GM04503 (cell line): ENCODE results near the gene PAF1.
A peak's percentile ranks its signal among the peaks of the same experiment; 100 is the strongest.

Experiments used
- DNase-seq: peaks from one replicate; pipeline ENCODE4 v3.0.0-alpha.2; 2012; ENCODE audit warnings: low read depth

Gene PAF1

GRCh38 chr19:39390751-39391437 lies at the start of gene PAF1, which contains the start of gene MED29:
PAF1 (minus strand) TSS chr19:39391106; CDS start chr19:39390864, 242 bp downstream.
MED29 (plus strand) TSS chr19:39391378; CDS start chr19:39391423, 45 bp downstream.
- peak; percentile 98 for DNase-seq

GRCh38 chr19:39438270-39438934 lies 47.5 kb upstream of the PAF1 start:
- no peak for DNase-seq

GRCh38 chr19:39436350-39436716 lies 45.4 kb upstream of the PAF1 start:
- DNase-seq = no peak

- peak; percentile 69 for DNase-seq
These were observed 44.8 kb upstream of the PAF1 start, which contains the start of gene RPS16 for GRCh38 chr19:39435499-39436349. RPS16 (minus strand) TSS chr19:39435949; CDS start chr19:39435895, 54 bp downstream.

GRCh38 chr19:39434123-39435076 lies 43.5 kb upstream of the PAF1 start:
- no peak for DNase-seq

DNA sequence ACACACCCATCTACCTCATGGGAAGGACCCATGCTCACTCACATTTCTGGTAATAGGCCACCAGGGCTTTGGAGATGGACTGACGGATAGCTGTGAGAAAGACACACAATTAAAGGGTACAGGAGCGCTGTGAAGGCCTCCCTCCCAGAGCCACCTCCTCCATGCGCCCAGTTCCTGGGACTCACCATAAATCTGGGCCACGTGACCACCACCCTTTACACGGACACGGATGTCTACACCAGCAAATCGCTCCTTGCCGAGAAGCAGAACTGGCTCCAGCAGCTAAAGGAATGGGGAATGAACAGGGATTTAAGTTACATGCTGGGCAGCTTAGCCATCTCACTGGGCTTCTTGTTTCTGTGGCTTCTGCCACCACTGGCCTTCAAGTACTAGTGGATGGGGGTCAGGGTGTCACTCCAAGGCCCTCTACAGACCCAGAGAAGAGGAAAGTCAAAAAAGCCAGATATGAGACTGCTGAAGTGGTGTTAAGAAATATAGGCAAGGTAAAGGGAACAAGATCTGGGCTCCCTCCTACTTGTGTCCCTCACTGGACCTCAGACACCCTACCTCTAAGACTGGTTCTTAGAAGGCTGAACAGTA lies 42.7 kb upstream of the PAF1 start:
- no peak for DNase-seq

- no peak for DNase-seq
These were observed 41.7 kb upstream of the PAF1 start for GRCh38 chr19:39432677-39433025.

DNA sequence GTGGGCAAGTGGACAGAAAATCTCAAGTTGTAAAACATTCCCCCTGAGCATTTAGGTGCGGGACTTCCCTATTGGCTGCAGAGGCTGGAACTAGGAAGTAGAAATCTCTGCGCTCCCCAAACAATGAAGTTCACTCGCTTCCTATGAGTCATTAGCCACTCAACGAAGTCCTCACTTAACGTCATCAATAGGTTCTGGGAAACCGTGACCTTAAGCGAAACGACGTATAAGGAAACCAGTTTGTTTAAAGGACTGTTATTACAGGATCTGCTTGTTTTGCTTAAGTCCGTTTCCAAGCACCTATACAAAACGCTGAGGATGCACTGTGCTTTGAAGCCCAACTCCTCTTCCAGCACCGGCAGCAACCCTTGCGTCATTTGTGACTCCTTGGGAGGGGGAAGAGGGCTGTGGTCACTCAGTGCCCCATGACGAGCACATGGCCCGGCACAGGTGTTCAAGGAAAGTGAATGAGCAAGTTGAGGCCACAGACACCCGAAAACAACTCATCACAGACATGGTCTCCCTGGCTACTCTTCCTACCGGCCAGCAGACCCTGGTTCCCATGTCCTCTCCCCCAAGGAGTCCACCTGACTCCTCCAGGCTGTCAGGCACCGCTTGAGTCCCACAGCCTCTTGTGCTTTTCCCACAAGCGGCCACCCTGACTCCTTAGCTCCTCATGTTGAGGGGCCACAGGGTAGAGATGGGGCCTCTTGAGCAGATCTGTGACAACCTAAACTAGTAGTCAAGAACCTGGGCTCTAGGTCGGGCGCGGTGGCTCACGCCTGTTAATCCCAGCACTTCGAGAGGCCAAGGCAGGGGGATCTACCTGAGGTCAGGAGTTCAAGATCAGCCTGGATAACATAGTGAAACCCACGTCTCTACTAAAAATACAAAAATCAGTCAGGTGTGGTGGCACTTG lies 40.0 kb upstream of the PAF1 start:
- DNase-seq = no peak

DNA sequence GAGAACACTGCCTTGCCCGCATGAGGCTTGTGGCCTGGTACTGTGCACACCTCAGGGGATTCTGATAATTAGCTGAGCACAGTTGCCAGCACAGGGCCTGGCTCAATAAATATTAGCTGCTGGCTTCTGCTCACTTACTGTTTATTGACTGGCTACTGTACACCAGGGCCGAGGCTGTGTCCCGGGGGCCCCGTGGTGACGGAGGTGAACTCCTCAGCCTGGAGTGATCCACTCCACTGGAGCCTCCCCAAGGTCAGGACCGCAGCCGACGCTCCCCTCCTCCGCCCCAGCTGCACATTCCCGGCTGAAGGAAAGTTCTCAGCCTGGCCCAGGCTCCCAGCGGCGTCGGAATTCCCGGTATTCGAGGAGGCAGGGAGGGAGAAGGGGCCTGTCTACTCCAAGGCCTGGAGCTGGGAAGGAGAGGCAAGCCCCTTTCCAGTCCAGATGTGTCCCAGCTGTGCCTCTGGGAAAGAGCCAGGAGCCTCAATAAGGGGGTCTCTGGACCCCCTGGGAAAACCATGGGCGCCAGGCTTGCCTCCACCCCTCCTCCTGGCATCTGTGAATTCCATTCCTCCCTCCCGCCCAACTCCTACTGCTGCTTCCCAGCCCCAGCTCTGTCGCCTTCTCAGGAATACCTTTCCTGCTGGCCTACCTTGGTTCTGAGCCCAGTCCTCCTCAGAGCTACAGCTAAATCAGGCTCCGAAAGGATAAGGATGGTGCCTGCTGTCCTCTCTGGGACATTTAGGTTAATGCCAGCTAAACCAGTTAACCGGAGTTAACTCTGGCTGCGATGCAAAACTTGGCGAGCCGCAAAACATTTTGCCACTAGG lies 37.6 kb upstream of the PAF1 start:
- DNase-seq = no peak

GRCh38 chr19:39427707-39428106 lies 36.8 kb upstream of the PAF1 start:
- no peak for DNase-seq

DNA sequence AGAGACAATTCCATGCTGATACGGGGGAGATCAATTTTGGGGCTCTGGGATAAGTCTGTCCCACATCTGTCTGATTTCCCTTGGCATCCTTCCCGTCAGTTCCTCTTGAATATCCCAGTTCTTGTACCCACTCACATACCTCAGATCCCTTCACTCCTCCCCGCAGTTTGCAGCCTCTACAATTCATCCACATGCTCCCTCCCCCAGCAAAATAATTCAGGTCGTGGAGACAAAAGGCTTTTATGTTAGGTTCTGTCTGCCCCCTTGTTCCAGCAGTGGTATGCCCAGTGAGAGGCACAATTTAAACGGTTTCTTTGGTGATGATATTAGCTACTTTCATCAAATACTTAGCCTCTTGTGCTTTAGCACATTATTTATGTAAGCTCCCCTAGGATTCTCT lies 35.3 kb upstream of the PAF1 start:
- DNase-seq = no peak

DNA sequence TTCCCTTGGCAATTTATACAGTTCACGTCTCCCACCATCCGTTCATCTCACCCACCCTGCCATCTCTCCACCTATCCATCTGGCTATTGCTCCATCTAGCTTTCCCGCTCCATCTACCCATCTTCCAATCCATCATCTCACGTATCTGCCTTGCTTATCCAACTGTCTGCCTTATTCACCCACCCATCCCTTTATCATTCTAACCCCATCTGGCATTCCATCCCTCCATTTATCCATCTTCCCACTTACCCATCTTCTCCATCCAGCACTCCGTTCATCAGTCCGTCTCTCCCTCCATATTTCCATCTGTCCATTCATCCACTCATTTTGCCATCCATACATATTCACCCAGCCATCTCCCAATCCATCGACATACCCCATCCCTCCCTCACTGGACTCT lies 34.8 kb upstream of the PAF1 start:
- DNase-seq = no peak

DNA sequence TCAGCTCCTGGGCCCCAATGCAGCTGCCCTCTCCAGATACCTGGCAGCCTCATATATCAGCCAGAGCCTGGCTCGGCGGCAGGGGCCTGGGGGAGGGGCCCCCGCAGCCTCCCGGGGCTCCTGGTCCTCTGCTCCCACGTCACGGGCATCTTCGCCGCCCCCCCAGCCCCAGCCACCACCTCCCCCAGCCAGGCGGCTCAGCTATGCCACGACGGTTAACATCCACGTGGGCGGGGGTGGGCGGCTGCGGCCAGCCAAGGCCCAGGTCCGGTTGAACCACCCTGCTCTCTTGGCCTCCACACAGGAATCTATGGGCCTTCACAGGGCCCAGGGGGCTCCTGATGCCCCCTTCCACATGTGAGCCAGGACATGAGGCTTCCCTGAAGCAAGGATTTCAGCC lies 34.0 kb upstream of the PAF1 start:
- DNase-seq = no peak

DNA sequence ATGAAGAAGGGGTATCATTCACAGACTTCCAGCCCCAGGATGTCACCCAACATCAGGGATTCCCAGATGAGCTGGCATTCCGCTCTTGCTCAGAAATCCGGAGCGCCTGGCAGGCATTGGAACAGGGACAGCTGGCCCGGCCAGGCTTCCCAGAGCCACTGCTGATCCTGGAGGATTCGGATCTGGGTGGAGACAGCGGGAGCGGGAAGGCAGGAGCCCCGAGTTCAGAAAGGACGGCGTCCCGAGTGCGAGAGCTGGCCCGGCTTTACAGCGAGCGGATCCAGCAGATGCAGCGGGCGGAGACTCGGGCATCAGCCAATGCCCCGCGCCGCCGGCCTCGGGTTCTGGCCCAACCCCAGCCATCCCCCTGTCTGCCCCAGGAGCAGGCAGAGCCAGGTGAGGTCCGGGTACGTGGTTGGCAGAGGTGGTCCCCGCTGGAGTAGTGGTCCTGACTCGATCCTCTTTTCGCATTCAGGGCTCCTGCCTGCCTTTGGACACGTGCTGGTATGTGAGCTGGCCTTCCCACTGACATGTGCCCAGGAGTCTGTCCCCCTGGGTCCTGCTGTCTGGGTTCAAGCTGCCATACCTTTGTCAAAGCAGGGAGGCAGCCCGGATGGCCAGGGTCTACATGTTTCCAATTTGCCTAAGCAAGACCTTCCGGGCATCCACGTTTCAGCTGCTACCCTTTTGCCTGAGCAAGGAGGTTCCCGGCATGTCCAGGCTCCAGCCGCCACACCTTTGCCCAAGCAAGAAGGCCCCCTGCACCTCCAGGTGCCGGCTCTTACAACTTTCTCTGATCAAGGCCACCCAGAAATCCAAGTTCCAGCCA lies 32.6 kb upstream of the PAF1 start:
- no peak for DNase-seq

- no peak for DNase-seq
These were observed 31.1 kb upstream of the PAF1 start for GRCh38 chr19:39422020-39422419.

GRCh38 chr19:39420769-39421168 lies 29.9 kb upstream of the PAF1 start:
- DNase-seq = no peak

GRCh38 chr19:39419003-39419402 lies 28.1 kb upstream of the PAF1 start:
- DNase-seq = no peak

DNA sequence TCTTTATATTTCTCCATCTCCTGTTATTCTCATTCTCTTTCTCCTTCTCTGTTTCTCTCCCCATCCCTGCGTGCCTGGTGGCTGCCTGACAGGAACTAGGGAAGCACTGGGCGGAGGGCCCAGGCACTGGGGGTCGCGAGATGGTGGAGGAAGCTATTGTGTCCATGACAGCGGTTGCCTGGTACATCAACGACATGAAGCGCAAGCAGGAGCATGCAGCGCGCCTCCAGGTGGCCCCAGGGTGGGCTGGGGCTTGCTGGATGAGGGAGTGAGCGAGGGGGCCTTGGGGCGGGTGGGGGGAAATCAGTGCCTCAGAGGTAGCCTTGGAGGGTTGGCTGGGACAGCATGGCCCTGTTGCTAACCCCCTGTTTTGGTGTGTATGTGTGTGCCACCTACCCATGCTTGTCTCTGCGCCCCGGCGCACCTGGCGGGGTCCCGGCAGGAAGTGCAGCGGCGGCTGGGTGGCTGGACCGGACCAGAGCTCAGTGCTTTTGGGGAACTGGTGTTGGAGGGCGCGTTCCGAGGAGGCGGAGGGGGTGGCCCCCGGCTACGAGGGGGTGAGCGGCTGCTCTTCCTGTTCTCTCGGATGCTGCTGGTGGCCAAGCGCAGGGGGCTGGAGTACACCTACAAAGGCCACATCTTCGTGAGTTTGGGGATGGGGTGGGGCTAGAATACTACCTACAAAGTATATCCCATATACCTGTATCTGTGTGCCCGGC lies 26.7 kb upstream of the PAF1 start:
- DNase-seq = no peak
